GM12801 (cell line): Measurements from ENCODE around the gene PHEX.

Experiments
- CTCF ChIP-seq: IDR thresholded peaks from one replicate; pipeline ENCODE4 v1.5.1; 2011; ENCODE audit warnings: control low read depth; ENCODE audit not compliant: insufficient read length; ENCODE audit errors: extremely low read depth

Gene PHEX

GRCh38 chrX:22186165-22186564 is 154.0 kb downstream of the PHEX start:
- TF ChIP-seq CTCF: no peak

GRCh38 chrX:22192419-22193060 is 160.4 kb downstream of the PHEX start:
- TF ChIP-seq CTCF: no peak

- no peak for TF ChIP-seq CTCF
Observed at GRCh38 chrX:22193851-22194659, 161.9 kb downstream of the PHEX start.

- TF ChIP-seq CTCF: no peak
Observed at GRCh38 chrX:22194660-22194945, 162.5 kb downstream of the PHEX start.

GRCh38 chrX:22196149-22196548 is 164.0 kb downstream of the PHEX start:
- TF ChIP-seq CTCF: no peak

- no peak for TF ChIP-seq CTCF
Observed at GRCh38 chrX:22202251-22202650, 170.1 kb downstream of the PHEX start.

- TF ChIP-seq CTCF: no peak
Observed at GRCh38 chrX:22203186-22203585, 171.1 kb downstream of the PHEX start.
